CD4-positive, alpha-beta T cell (primary cell): ENCODE results near the gene MGAT5. TPM values are rescaled to one million over a fixed set of nuclear protein-coding genes. Genes with fewer than 3 reads are reported as not detected.
A peak's percentile ranks its signal among the peaks of the same experiment; 100 is the strongest.

Experiments used
- ATAC-seq: fragments of 200-7000 bp; cut with Tn5 transposase; one replicate; pipeline ENCODE4 v1.10.0; 2022; ENCODE audit warnings: mild to moderate bottlenecking; ENCODE audit not compliant: poor library complexity
- CTCF ChIA-PET: fragments of 350-600 bp; sonication (Branson Sonifier 250); formaldehyde crosslinking; loops from one replicate; lab custom pipeline; 2021; ENCODE audit warnings: antibody characterized with exemption, inconsistent platforms; lab: Charles Lee
- POLR2A ChIA-PET: fragments of 350-600 bp; sonication (Branson Sonifier 250); formaldehyde crosslinking; loops from one replicate; lab custom pipeline; 2021; ENCODE audit warnings: antibody characterized with exemption, inconsistent platforms; lab: Charles Lee
- DNase-seq, 14 experiments: peaks; one replicate each; pipeline ENCODE4 v3.0.0-alpha.2; 2013 to 2020; ENCODE audit warnings: mixed read lengths in 2 of 14
- H3K27ac ChIP-seq, 2 donors: one replicate each; pipeline versions ENCODE4 v1.5.1 to v1.7.0; 2013; ENCODE audit warnings: low read length in 2 of 2, low read depth in 1 of 2, mild to moderate bottlenecking in 1 of 2
- H3K27me3 ChIP-seq, 2 experiments: 1 replicate in 1 of 2; 2 replicates in 1 of 2; pipeline versions ENCODE4 v1.6.1 to v1.7.0; 2013; ENCODE audit warnings: low read length in 2 of 2, control low read depth in 1 of 2, mild to moderate bottlenecking in 1 of 2, moderate library complexity in 1 of 2; ENCODE audit not compliant: insufficient read depth in 2 of 2, control insufficient read depth in 1 of 2
- H3K36me3 ChIP-seq: one replicate; pipeline ENCODE4 v1.6.1; 2013; ENCODE audit warnings: low read length, control low read depth; ENCODE audit not compliant: insufficient read depth
- H3K4me1 ChIP-seq: one replicate; pipeline ENCODE4 v1.6.1; 2013; ENCODE audit warnings: low read length, control low read depth; ENCODE audit not compliant: insufficient read depth
- H3K4me3 ChIP-seq: one replicate; pipeline ENCODE4 v1.5.1; 2013; ENCODE audit warnings: mild to moderate bottlenecking, low read length, moderate library complexity
- H3K9me3 ChIP-seq, 2 experiments: 1 replicate in 1 of 2; 2 replicates in 1 of 2; pipeline versions ENCODE4 v1.6.1 to v1.7.0; 2013; ENCODE audit warnings: low read length in 2 of 2, mild to moderate bottlenecking in 2 of 2, control low read depth in 1 of 2, moderate library complexity in 1 of 2; ENCODE audit not compliant: control insufficient read depth in 1 of 2, insufficient read depth in 1 of 2
- H3K27ac Mint-ChIP-seq: one replicate; pipeline ENCODE4 v1.8.0; 2020; ENCODE audit warnings: mixed read lengths
- H3K27me3 Mint-ChIP-seq: one replicate; pipeline ENCODE4 v1.8.0; 2021; ENCODE audit warnings: mixed read lengths
- H3K36me3 Mint-ChIP-seq: one replicate; pipeline ENCODE4 v1.8.0; 2021; ENCODE audit warnings: low read depth, mixed read lengths
- H3K4me1 Mint-ChIP-seq: one replicate; pipeline ENCODE4 v1.8.0; 2021; ENCODE audit warnings: low read depth, mixed read lengths
- H3K4me3 Mint-ChIP-seq: one replicate; pipeline ENCODE4 v1.8.0; 2020; ENCODE audit warnings: mild to moderate bottlenecking, mixed read lengths
- H3K9me3 Mint-ChIP-seq: one replicate; pipeline ENCODE4 v1.8.0; 2020; ENCODE audit warnings: mixed read lengths
- intact Hi-C, 2 experiments: fragments of 100-400 bp; cut with DNase I in 1 of 2; cut with micrococcal nuclease in 1 of 2; formaldehyde crosslinking; loops; one replicate each; pipeline versions ENCODE4 v1.15.1 to v1.9.0; 2023 to 2025; cut with DNase I, micrococcal nuclease
- total RNA-seq, 174 experiments: library from RNA in 2 of 174; stranded (reverse) in 2 of 174; gene quantifications; one replicate each; pipeline ENCODE4 v1.2.3 and lab custom pipeline; 2021 to 2026
- TF ChIP-seq, protein P1 (sequence below): fragments of 200-600 bp; IDR thresholded peaks from one replicate; pipeline ENCODE4 v1.8.0; 2022; ENCODE audit warnings: antibody characterized with exemption, mild to moderate bottlenecking

The MGAT5 gene
- total RNA-seq, 2 experiments from 2014 or later: 77.5 to 77.8 TPM

DNA sequence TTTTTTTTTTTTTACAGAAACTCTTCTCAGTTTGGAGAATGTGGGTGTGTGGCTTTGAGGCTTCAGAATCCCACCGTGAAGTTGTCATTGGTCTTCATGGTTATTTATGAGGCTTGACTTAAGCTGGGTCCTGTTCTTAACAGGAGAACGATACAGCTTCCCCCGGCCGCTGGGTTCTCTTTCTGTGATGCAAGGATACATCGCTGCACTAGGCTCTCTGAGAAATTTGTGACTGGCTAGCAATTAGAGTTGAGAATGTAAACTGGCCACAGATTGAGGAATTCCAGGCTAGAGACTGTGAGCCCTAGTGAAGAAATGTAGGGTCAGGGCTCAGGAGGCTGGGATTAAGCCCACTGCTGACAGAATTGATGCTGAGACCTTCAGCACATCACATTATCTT, 29.8 kb downstream of the MGAT5 start:
- H3K9me3 ChIP-seq: no peaks in the 10 kb centered on the region
- Mint-ChIP-seq H3K9me3 (no peaks in the 10 kb centered on the region), H3K27ac (peak overlapping the region; percentile 82), H3K36me3 (peaks cover 4% of the 10 kb centered on the region), H3K27me3 (no peaks in the 10 kb centered on the region), H3K4me1 (peaks cover 67% of the 10 kb centered on the region), H3K4me3 (no peak overlapping the region)
- TF ChIP-seq, protein P1, sequence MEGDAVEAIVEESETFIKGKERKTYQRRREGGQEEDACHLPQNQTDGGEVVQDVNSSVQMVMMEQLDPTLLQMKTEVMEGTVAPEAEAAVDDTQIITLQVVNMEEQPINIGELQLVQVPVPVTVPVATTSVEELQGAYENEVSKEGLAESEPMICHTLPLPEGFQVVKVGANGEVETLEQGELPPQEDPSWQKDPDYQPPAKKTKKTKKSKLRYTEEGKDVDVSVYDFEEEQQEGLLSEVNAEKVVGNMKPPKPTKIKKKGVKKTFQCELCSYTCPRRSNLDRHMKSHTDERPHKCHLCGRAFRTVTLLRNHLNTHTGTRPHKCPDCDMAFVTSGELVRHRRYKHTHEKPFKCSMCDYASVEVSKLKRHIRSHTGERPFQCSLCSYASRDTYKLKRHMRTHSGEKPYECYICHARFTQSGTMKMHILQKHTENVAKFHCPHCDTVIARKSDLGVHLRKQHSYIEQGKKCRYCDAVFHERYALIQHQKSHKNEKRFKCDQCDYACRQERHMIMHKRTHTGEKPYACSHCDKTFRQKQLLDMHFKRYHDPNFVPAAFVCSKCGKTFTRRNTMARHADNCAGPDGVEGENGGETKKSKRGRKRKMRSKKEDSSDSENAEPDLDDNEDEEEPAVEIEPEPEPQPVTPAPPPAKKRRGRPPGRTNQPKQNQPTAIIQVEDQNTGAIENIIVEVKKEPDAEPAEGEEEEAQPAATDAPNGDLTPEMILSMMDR: no peak
- H3K4me3 ChIP-seq: no peak overlapping the region
- ChIA-PET POLR2A (interaction anchor here (1.0 to 1.2 kb wide), 4 partner anchors 27 to 69 kb away, joined by 3 to 4 read pairs (median 4); partner anchors contain the start of gene MGAT5), CTCF (interaction anchor here (0.7 to 1.2 kb wide), 4 partner anchors 9 to 165 kb away, joined by 3 to 4 read pairs (median 3); no protein-coding TSS in a partner anchor)
- peaks cover 63% of the 10 kb centered on the region for H3K4me1 ChIP-seq
- no peaks in the 10 kb centered on the region for H3K36me3 ChIP-seq
- H3K27ac ChIP-seq: peak overlapping the region in 1 of 2 donors; percentile 61
- H3K27me3 ChIP-seq: no peaks in the 10 kb centered on the region
- intact Hi-C loops: loop anchor here (2.0 to 5.0 kb wide), 3 partner anchors 25 to 39 kb away; no protein-coding TSS in a partner anchor
- ATAC-seq: no peak
- DNase-seq: no peak

DNA sequence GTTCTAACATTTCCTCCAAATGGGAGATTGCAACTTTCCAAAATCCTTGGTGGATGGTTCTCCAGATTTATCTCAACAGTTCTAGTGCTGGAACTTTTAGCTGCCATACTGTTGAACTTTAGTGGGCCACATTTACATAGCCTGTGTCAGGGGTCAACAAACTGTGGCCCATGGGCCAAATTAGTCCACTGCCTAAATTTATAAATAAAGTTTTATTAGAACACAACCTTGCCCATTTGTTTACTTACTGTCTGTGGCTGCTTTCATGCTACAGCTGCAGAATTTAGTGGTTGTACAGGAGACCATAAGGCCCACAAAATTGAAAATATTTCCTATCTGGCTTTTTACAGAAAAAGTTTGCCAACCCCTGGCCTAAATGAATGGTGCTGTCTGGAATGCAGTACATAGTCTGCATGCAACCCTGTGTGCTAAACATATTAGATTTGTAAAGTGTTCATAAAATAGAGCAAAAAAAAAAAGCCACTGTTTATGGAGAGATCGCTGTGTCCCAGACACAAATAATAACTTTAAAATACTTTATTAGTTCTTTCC, 30.3 kb downstream of the MGAT5 start:
- H3K36me3 ChIP-seq: no peaks in the 10 kb centered on the region
- TF ChIP-seq, protein P1: no peak
- DNase-seq (no peak), ATAC-seq (no peak)
- H3K9me3 ChIP-seq: no peaks in the 10 kb centered on the region
- Mint-ChIP-seq H3K27me3 (no peaks in the 10 kb centered on the region), H3K36me3 (no peaks in the 10 kb centered on the region), H3K4me3 (no peak overlapping the region), H3K9me3 (no peaks in the 10 kb centered on the region), H3K27ac (peak overlapping the region; percentile 82), H3K4me1 (peaks cover 62% of the 10 kb centered on the region)
- H3K4me3 ChIP-seq: no peak overlapping the region
- POLR2A ChIA-PET: interaction anchor here (1.1 to 1.2 kb wide), 2 partner anchors 30 to 62 kb away, joined by 3 to 4 read pairs; partner anchors contain the start of gene MGAT5
- H3K27me3 ChIP-seq: no peaks in the 10 kb centered on the region
- peaks cover 68% of the 10 kb centered on the region for H3K4me1 ChIP-seq
- intact Hi-C loops: loop anchor here (5.0 kb wide), 2 partner anchors 37 to 38 kb away; no protein-coding TSS in a partner anchor
- H3K27ac ChIP-seq: no peak overlapping the region
- CTCF ChIA-PET: interaction anchor here (0.7 to 1.0 kb wide), 2 partner anchors 10 to 28 kb away, joined by 3 read pairs; no protein-coding TSS in a partner anchor

DNA sequence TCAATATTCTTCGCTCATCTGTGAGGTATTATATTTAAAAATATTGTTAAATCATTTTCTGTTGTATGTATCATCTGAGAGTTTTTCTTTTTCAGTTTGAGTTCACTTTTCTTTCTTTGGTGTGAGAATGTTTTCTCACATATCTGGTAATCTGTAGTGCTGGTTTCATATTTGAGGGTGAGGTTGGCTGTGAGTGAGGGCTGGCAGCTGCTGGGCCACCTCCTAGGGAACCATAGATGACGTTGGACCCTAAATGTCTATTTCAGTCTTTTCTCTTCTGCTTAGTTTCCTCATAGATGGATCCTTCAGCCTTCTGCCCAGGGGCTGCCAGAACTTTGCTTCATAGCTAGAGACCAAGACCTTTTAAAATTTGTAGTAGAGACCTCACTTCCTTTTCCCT, 33.5 kb downstream of the MGAT5 start:
- peak overlapping the region; percentile 17 for H3K4me3 Mint-ChIP-seq

More for the DNA sequence above, 33.5 kb downstream of the MGAT5 start:
- Mint-ChIP-seq H3K9me3 (no peaks in the 10 kb centered on the region), H3K36me3 (no peaks in the 10 kb centered on the region), H3K27me3 (no peaks in the 10 kb centered on the region), H3K4me1 (peaks cover 32% of the 10 kb centered on the region), H3K27ac (no peak overlapping the region)
- Histone ChIP-seq H3K9me3 (no peaks in the 10 kb centered on the region), H3K36me3 (no peaks in the 10 kb centered on the region), H3K27ac (peak overlapping the region in 1 of 2 donors; percentile 20), H3K27me3 (no peaks in the 10 kb centered on the region), H3K4me1 (peaks cover 82% of the 10 kb centered on the region), H3K4me3 (no peak overlapping the region)
- ATAC-seq (no peak), DNase-seq (peak in 1 of 14 experiments; percentile 17)
- ChIA-PET POLR2A (interaction anchor here (0.8 kb wide), 1 partner anchor 22 kb away, joined by 3 read pairs; no protein-coding TSS in a partner anchor), CTCF (interaction anchor here (1.1 to 1.3 kb wide), 2 partner anchors 31 to 169 kb away, joined by 3 read pairs; no protein-coding TSS in a partner anchor)
- TF ChIP-seq, protein P1: no peak
- intact Hi-C loops: no loop called here
